K562 (cell line): ENCODE results near the gene DUXB. TPM values are rescaled to one million over a fixed set of nuclear protein-coding genes. Genes with fewer than 3 reads are reported as not detected.

ENCODE experiments used
- ATAC-seq: fragments of 200-7000 bp; cut with Tn5 transposase; 3 replicates; pipeline ENCODE4 v1.9.1; 2020; ENCODE audit warnings: moderate library complexity
- BruUV-seq: library from RNA; stranded (reverse); fragments of 400-500 nt; replicated peaks from 2 replicates; lab custom pipeline; 2021; lab: Mats Ljungman, UMichigan
- CTCF ChIA-PET: fragments of 300-600 bp; formaldehyde crosslinking; extraction: SDS; loops from one replicate; lab custom pipeline; 2021; ENCODE audit warnings: low intra/inter-chr PET ratio; lab: Yijun Ruan, JAX
- POLR2A ChIA-PET: fragments of 300-600, 350-650 bp; sonication (Branson Sonifier 250); formaldehyde crosslinking; extraction: SDS; loops from one replicate; lab custom pipeline; 2021; ENCODE audit warnings: antibody characterized with exemption, inconsistent platforms; lab: Yijun Ruan, JAX
- DNase-seq, 4 experiments: peaks; one replicate each; pipeline versions ENCODE4 v3.0.0 to v3.0.0-alpha.2; 2011 to 2018; ENCODE audit warnings: low spot score in 3 of 4, mixed read lengths in 3 of 4; ENCODE audit errors: extremely low read depth in 1 of 4
- FAIRE-seq: peaks from 2 replicates; lab custom pipeline; 2011; peaks lifted over from hg19 to GRCh38; lab: Jason Lieb, UNC
- H2AFZ ChIP-seq: 2 replicates; pipeline ENCODE4 v1.6.0; 2011; ENCODE audit warnings: low read depth, low read length, control low read depth, inconsistent platforms
- H3K27ac ChIP-seq: fragments of 200-600 bp; 3 replicates; pipeline ENCODE4 v1.8.0; 2011; ENCODE audit warnings: low read depth, mild to moderate bottlenecking, control low read depth, inconsistent platforms, low read length, moderate library complexity, mixed read lengths; ENCODE audit errors: extremely low read depth
- H3K27me3 ChIP-seq, 2 experiments: fragments of 300-600 bp in 1 of 2; 2 replicates in 1 of 2; 3 replicates in 1 of 2; pipeline versions ENCODE4 v1.6.0 to v1.8.0; 2011; ENCODE audit warnings: inconsistent platforms in 2 of 2, low read length in 2 of 2, mild to moderate bottlenecking in 1 of 2, mixed read lengths in 1 of 2, moderate library complexity in 1 of 2; ENCODE audit not compliant: control insufficient read depth in 2 of 2, insufficient read depth in 2 of 2
- H3K36me3 ChIP-seq: fragments of 300-600 bp; 3 replicates; pipeline ENCODE4 v1.8.0; 2011; ENCODE audit warnings: mild to moderate bottlenecking, low read length, inconsistent platforms; ENCODE audit not compliant: control insufficient read depth, insufficient read depth
- H3K4me1 ChIP-seq, 2 experiments: fragments of 200-600 bp in 1 of 2; replicated peaks in 1 of 2; 2 replicates in 1 of 2; 3 replicates in 1 of 2; pipeline versions ENCODE4 v1.5.1 to v1.8.0; 2011; ENCODE audit warnings: inconsistent platforms in 2 of 2, low read length in 2 of 2, mild to moderate bottlenecking in 1 of 2, mixed read lengths in 1 of 2, moderate library complexity in 1 of 2; ENCODE audit not compliant: control insufficient read depth in 2 of 2, insufficient read depth in 2 of 2
- H3K4me2 ChIP-seq: 2 replicates; pipeline ENCODE4 v1.6.1; 2011; ENCODE audit warnings: low read length, control low read depth, inconsistent platforms, mixed read lengths; ENCODE audit not compliant: insufficient read depth
- H3K4me3 ChIP-seq: fragments of 200-600 bp; sonication (generic), shearing (Covaris generic); 2 replicates; pipeline ENCODE4 v1.5.1; 2016; ENCODE audit warnings: control low read depth, inconsistent platforms
- H3K79me2 ChIP-seq: fragments of 200-600 bp; 3 replicates; pipeline ENCODE4 v1.8.0; 2011; ENCODE audit warnings: low read length, inconsistent platforms; ENCODE audit not compliant: control insufficient read depth, insufficient read depth
- H3K9ac ChIP-seq, 2 experiments: 2 replicates each; pipeline versions ENCODE4 v1.6.0 to v1.6.1; 2011; ENCODE audit warnings: low read depth in 2 of 2, low read length in 2 of 2, control low read depth in 1 of 2, inconsistent platforms in 1 of 2, mild to moderate bottlenecking in 1 of 2, mixed read lengths in 1 of 2; ENCODE audit not compliant: insufficient read depth in 1 of 2
- H3K9me1 ChIP-seq: one replicate; pipeline ENCODE4 v1.6.0; 2011; ENCODE audit warnings: inconsistent platforms, mild to moderate bottlenecking, low read length, moderate library complexity; ENCODE audit not compliant: control insufficient read depth, insufficient read depth
- H3K9me3 ChIP-seq: replicated peaks from 2 replicates; pipeline ENCODE4 v1.5.1; 2011; ENCODE audit warnings: low read depth, low read length, inconsistent platforms; ENCODE audit not compliant: control insufficient read depth, insufficient read depth
- H4K20me1 ChIP-seq: replicated peaks from 2 replicates; pipeline ENCODE4 v1.6.1; 2011; ENCODE audit warnings: low read length, inconsistent platforms, mixed read lengths; ENCODE audit not compliant: control insufficient read depth, insufficient read depth
- ATF7 ChIP-seq: fragments of 450-650 bp; IDR thresholded peaks from 2 replicates; pipeline ENCODE4 v1.7.1; 2014; ENCODE audit warnings: mild to moderate bottlenecking, moderate library complexity
- CREBBP ChIP-seq: IDR thresholded peaks from one replicate; pipeline ENCODE4 v1.6.1; 2012; ENCODE audit warnings: low read depth, mild to moderate bottlenecking, control low read depth, inconsistent platforms, low read length
- DACH1 ChIP-seq: fragments of 450-650 bp; IDR thresholded peaks from 2 replicates; pipeline ENCODE4 v1.6.1; 2018; ENCODE audit not compliant: partially characterized antibody
- GTF3C2 ChIP-seq: IDR thresholded peaks from 3 replicates; pipeline ENCODE4 v1.6.1; 2011; ENCODE audit warnings: borderline replicate concordance, mild to moderate bottlenecking, moderate library complexity; ENCODE audit not compliant: insufficient read length; ENCODE audit errors: extremely low read depth
- ILK ChIP-seq: fragments of 450-650 bp; IDR thresholded peaks from 2 replicates; pipeline ENCODE4 v1.6.1; 2016; ENCODE audit warnings: missing genetic modification characterization, low read depth, mild to moderate bottlenecking, missing compliant biosample characterization, moderate library complexity, borderline replicate concordance
- KLF10 ChIP-seq: fragments of 250-450 bp; sonication (Bioruptor Pico); IDR thresholded peaks from 2 replicates; pipeline ENCODE4 v1.6.1; 2021; ENCODE audit warnings: matching md5 sums
- NEUROD1 ChIP-seq: fragments of 150-350 bp; IDR thresholded peaks from 2 replicates; pipeline ENCODE4 v1.6.1; 2014; ENCODE audit warnings: borderline replicate concordance, low read length, low read depth; ENCODE audit not compliant: partially characterized antibody
- NFIC ChIP-seq: fragments of 450-650 bp; IDR thresholded peaks from 2 replicates; pipeline ENCODE4 v1.6.1; 2017; ENCODE audit warnings: mild to moderate bottlenecking, inconsistent platforms
- PHTF2 ChIP-seq: fragments of 250-450 bp; sonication (Bioruptor Pico); IDR thresholded peaks from 2 replicates; pipeline ENCODE4 v1.5.0; 2021; ENCODE audit warnings: mild to moderate bottlenecking
- RBM17 ChIP-seq: fragments of 200-400 bp; formaldehyde crosslinking; IDR thresholded peaks from 2 replicates; pipeline ENCODE4 v1.6.1; 2017; ENCODE audit warnings: low read depth, mild to moderate bottlenecking, low read length, borderline replicate concordance
- SNIP1 ChIP-seq: fragments of 450-650 bp; IDR thresholded peaks from 2 replicates; pipeline ENCODE4 v1.7.1; 2017; ENCODE audit warnings: low read depth, mild to moderate bottlenecking
- ZNF12 ChIP-seq: sonication (generic); formaldehyde crosslinking; IDR thresholded peaks from 2 replicates; pipeline ENCODE4 v1.4.0; 2020; ENCODE audit warnings: mild to moderate bottlenecking, missing genetic modification reagents
- ZNF224 ChIP-seq: sonication (generic); formaldehyde crosslinking; IDR thresholded peaks from 2 replicates; pipeline ENCODE4 v1.8.0; 2022; ENCODE audit warnings: mild to moderate bottlenecking, missing genetic modification reagents
- ZNF444 ChIP-seq: fragments of 250-450 bp; sonication (Bioruptor Pico); IDR thresholded peaks from 2 replicates; pipeline ENCODE4 v1.4.0; 2020; ENCODE audit warnings: mild to moderate bottlenecking, moderate library complexity
- WGBS: fragments of 100-300 bp; shearing (Covaris generic); methylation state at CpG from one replicate; pipeline ENCODE4 v1.1.6; 2016; ENCODE audit warnings: low coverage, mixed read lengths; ENCODE audit not compliant: insufficient coverage; ENCODE audit errors: missing lambda C conversion rate; 5-methylcytosine and 5-hydroxymethylcytosine counted together
- in situ Hi-C: fragments of 300-500 bp; cut with MboI; formaldehyde crosslinking; loops from 4 replicates; pipeline ENCODE4 v1.15.0; 2018; ENCODE audit warnings: inconsistent platforms, mixed read lengths
- intact Hi-C: fragments of 100-400 bp; cut with micrococcal nuclease; formaldehyde crosslinking; loops from 2 replicates; pipeline ENCODE4 v1.14.2; 2022
- polyA plus RNA-seq, 8 experiments: library from polyadenylated mRNA; depleted of rRNA in 4 of 8; stranded (reverse) in 5 of 8; unstranded in 3 of 8; fragments of >200 nt; fragmentation: Nextera tagmentation in 2 of 8; fragmentation: Illumina TruSeq in 1 of 8; extraction: Ambion mirVana in 2 of 8; extraction: Trizol in 1 of 8; gene quantifications; 2 replicates each; pipeline versions ENCODE4 v1.2.1 to v1.2.3, GENCODE V29; 2011 to 2014; ENCODE audit warnings: inconsistent platforms in 1 of 8, missing spikeins in 1 of 8
- total RNA-seq, 7 experiments: library from RNA; depleted of rRNA in 6 of 7; stranded (reverse); fragments of >200 nt in 6 of 7; fragmentation: Illumina TruSeq in 2 of 7; extraction: Trizol in 2 of 7; gene quantifications; 2 replicates each; pipeline versions ENCODE4 v1.2.1 to v1.2.3, GENCODE V29; 2011 to 2021; ENCODE audit warnings: low replicate concordance in 1 of 7

The DUXB gene
- total and polyA plus RNA-seq, 9 of the 15 experiments (the other 6 are each of a cell fraction or from before 2014, with no cell fraction given): not detected

GRCh38 chr16:75682308-75682707 is 19.0 kb downstream of the DUXB start:
- H4K20me1 ChIP-seq: 0 out of 2 replicates have a peak, but pooled peaks cover 2% of the 10 kb centered on the region
- H3K9me1 ChIP-seq: no peaks in the 10 kb centered on the region
- H3K4me3 ChIP-seq: no peak overlapping the region
- 5% methylated on average over 14 of the region's 14 CpGs for WGBS
- no peak overlapping the region for H3K9ac ChIP-seq
- no TSS peak for BruUV-seq
- TF ChIP-seq GTF3C2 (no peak), ZNF12 (no peak), KLF10 (CRISPR knock-in tag) (no peak), SNIP1 (no peak), NEUROD1 (no peak), CREBBP (no peak), ZNF224 (CRISPR knock-in tag) (no peak), PHTF2 (CRISPR knock-in tag) (no peak), ILK (tag) (no peak), DACH1 (no peak), RBM17 (no peak), ZNF444 (CRISPR knock-in tag) (no peak), NFIC (no peak), ATF7 (no peak)
- no peaks in the 10 kb centered on the region for H3K79me2 ChIP-seq
- no peak for DNase-seq
- H3K4me2 ChIP-seq: no peak overlapping the region
- in situ Hi-C loops: no loop called here
- H3K9me3 ChIP-seq: no peaks in the 10 kb centered on the region
- H2AFZ ChIP-seq: no peak overlapping the region
- H3K4me1 ChIP-seq: no peaks in the 10 kb centered on the region
- CTCF ChIA-PET: no interaction called here
- no peak for FAIRE-seq
- no peak for ATAC-seq
- no peaks in the 10 kb centered on the region for H3K36me3 ChIP-seq
- H3K27ac ChIP-seq: no peak overlapping the region
- intact Hi-C loops: no loop called here
- POLR2A ChIA-PET: no interaction called here
- H3K27me3 ChIP-seq: peaks cover 18 to 40% of the 10 kb centered on the region in 2 experiments; a peak in 4 of 5 replicates
